SIG-M5 treated with dmso at 0.1 percent for 504 hours (cell line): Measurements from ENCODE around the gene CCDC88C.

Source experiments
- DNase-seq: peaks from one replicate; lab custom pipeline; 2025; ENCODE audit not compliant: unreplicated experiment; lab: John Stamatoyannopoulos, UW

CCDC88C gene

GRCh38 chr14:91378930-91379578, 38.6 kb downstream of the CCDC88C start:
- no peak for DNase-seq

- DNase-seq = no peak
These were observed 39.6 kb downstream of the CCDC88C start for GRCh38 chr14:91377700-91378652.

- no peak for DNase-seq
These were observed 40.8 kb downstream of the CCDC88C start for GRCh38 chr14:91376547-91377477.

GRCh38 chr14:91375720-91376452, 41.7 kb downstream of the CCDC88C start:
- DNase-seq = no peak

GRCh38 chr14:91374879-91375702, 42.5 kb downstream of the CCDC88C start:
- no peak for DNase-seq

GRCh38 chr14:91374287-91374878, 43.2 kb downstream of the CCDC88C start:
- no peak for DNase-seq

- DNase-seq = peak; percentile 36
These were observed 43.9 kb downstream of the CCDC88C start for GRCh38 chr14:91373591-91374254.

GRCh38 chr14:91372671-91373495, 44.7 kb downstream of the CCDC88C start:
- DNase-seq = no peak

- DNase-seq = no peak
These were observed 45.6 kb downstream of the CCDC88C start for GRCh38 chr14:91371990-91372375.

GRCh38 chr14:91371011-91371989, 46.3 kb downstream of the CCDC88C start:
- DNase-seq = no peak

- no peak for DNase-seq
These were observed 47.8 kb downstream of the CCDC88C start for GRCh38 chr14:91369628-91370445.

- no peak for DNase-seq
These were observed 48.7 kb downstream of the CCDC88C start for GRCh38 chr14:91368776-91369416.

GRCh38 chr14:91367173-91368171, 50.1 kb downstream of the CCDC88C start:
- peak; percentile 43 for DNase-seq

GRCh38 chr14:91366749-91367148, 50.9 kb downstream of the CCDC88C start:
- no peak for DNase-seq
